Vagina (tissue), 2 donors: ENCODE results near the gene GMNN.

Source experiments
- CTCF ChIP-seq, 3 experiments: fragments of 450-650 bp in 2 of 3; fragments of 200-600 bp in 1 of 3; sonication (generic) in 1 of 3; IDR thresholded peaks; one replicate each; pipeline ENCODE4 v1.5.1; 2017 to 2019; ENCODE audit warnings: antibody characterized with exemption in 3 of 3, mild to moderate bottlenecking in 2 of 3, moderate library complexity in 2 of 3
- POLR2A ChIP-seq, 2 donors: fragments of 450-650 bp; IDR thresholded peaks; one replicate each; pipeline ENCODE4 v1.6.1; 2017; ENCODE audit warnings: antibody characterized with exemption in 2 of 2, mild to moderate bottlenecking in 2 of 2, moderate library complexity in 2 of 2
- POLR2AphosphoS5 ChIP-seq, 2 donors: sonication (generic); formaldehyde crosslinking; IDR thresholded peaks; one replicate each; pipeline ENCODE4 v1.9.0; 2017; ENCODE audit warnings: antibody characterized with exemption in 2 of 2, mild to moderate bottlenecking in 2 of 2, low read depth in 1 of 2; ENCODE audit not compliant: insufficient read depth in 1 of 2

DNA sequence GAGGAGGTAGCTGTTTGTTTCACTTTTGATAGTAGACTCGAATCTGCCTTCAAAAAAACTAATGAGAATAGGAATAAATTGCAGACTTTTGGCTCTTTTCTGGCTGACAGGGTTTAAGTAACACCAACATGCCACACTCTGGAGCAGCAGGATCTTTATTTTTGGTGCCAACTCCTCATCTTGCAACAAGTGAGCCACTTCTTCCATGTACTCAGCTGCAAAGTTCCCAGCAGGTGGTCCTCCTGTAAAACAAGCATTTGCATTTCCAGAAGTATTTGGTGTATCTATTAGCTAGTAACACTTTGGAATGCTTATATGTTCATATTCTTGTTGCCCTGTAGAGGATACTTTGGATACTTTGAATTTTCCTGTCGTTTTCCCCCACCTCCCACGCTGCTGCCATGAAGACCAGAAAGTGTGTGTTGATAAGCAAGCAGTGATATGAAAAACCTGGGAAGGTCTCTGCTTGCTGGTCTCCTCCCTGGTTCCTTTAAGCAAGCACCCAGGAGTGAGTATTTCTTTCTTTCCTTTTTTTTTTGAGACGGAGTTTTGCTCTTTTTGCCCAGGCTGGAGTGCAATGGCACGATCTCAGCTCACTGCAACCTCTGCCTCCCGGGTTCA is 23.0 kb downstream of the GMNN start:
- TF ChIP-seq CTCF (IDR thresholded peaks at IDR 0.05) (no peak), POLR2A (IDR thresholded peaks at IDR 0.05) (no peak), POLR2AphosphoS5 (IDR thresholded peaks at IDR 0.05; ENCODE audit: insufficient read depth in 1 of 2, low read depth in 1 of 2) (no peak)
